H1 (cell line): ENCODE measurements around the gene RCL1. TPM values are rescaled to one million over a fixed set of nuclear protein-coding genes. Genes with fewer than 3 reads are reported as not detected.

ENCODE experiments used
- CTCF ChIA-PET: fragments of 300-600 bp; sonication (Branson Sonifier 250); formaldehyde crosslinking; loops from one replicate; lab custom pipeline; 2021; ENCODE audit not compliant: partially characterized antibody; lab: Charles Lee
- POLR2A ChIA-PET: fragments of 300-600 bp; sonication (Branson Sonifier 250); formaldehyde crosslinking; loops from one replicate; lab custom pipeline; 2021; ENCODE audit warnings: inconsistent platforms; ENCODE audit not compliant: partially characterized antibody; lab: Charles Lee
- DNase-seq, 2 experiments: peaks; one replicate each; pipeline versions ENCODE4 v3.0.0 to v3.0.0-alpha.2; 2010 to 2022; ENCODE audit warnings: low spot score in 2 of 2, low read depth in 1 of 2, mixed read lengths in 1 of 2
- FAIRE-seq: peaks from 2 replicates; lab custom pipeline; 2011; peaks lifted over from hg19 to GRCh38; lab: Jason Lieb, UNC
- H2AFZ ChIP-seq: 2 replicates; pipeline ENCODE4 v1.8.1; 2012; ENCODE audit warnings: low read length, inconsistent platforms
- H2AK5ac ChIP-seq: 2 replicates; pipeline ENCODE4 v1.6.1; 2013; ENCODE audit warnings: low read depth, low read length
- H2BK120ac ChIP-seq: replicated peaks from 2 replicates; pipeline ENCODE3; 2013; ENCODE audit warnings: low read depth, low read length, inconsistent platforms
- H2BK12ac ChIP-seq: 2 replicates; pipeline ENCODE4 v1.6.1; 2013; ENCODE audit warnings: low read depth, low read length
- H2BK15ac ChIP-seq: 2 replicates; pipeline ENCODE4 v1.6.1; 2013; ENCODE audit warnings: low read length
- H2BK20ac ChIP-seq: 2 replicates; pipeline ENCODE4 v1.6.1; 2013; ENCODE audit warnings: low read length
- H2BK5ac ChIP-seq: 2 replicates; pipeline ENCODE4 v1.6.1; 2013; ENCODE audit warnings: low read depth, low read length
- H3K14ac ChIP-seq: 2 replicates; pipeline ENCODE4 v1.6.1; 2013; ENCODE audit warnings: inconsistent platforms; ENCODE audit not compliant: insufficient read length
- H3K18ac ChIP-seq: 2 replicates; pipeline ENCODE4 v1.6.1; 2013; ENCODE audit warnings: low read length; ENCODE audit errors: extremely low read depth
- H3K23ac ChIP-seq: 2 replicates; pipeline ENCODE4 v1.6.1; 2013; ENCODE audit warnings: inconsistent platforms; ENCODE audit not compliant: insufficient read length
- H3K23me2 ChIP-seq: 2 replicates; pipeline ENCODE4 v1.6.1; 2013; ENCODE audit warnings: low read depth, low read length
- H3K27ac ChIP-seq: 2 replicates; pipeline ENCODE4 v1.6.1; 2011; ENCODE audit warnings: low read depth, low read length, inconsistent platforms
- H3K27me3 ChIP-seq, 4 experiments: replicated peaks in 1 of 4; 1 replicate in 1 of 4; 2 replicates in 3 of 4; pipeline versions ENCODE4 v1.6.1 to v1.8.1; 2011 to 2013; ENCODE audit warnings: low read length in 3 of 4, mild to moderate bottlenecking in 3 of 4, inconsistent platforms in 2 of 4, mixed read lengths in 2 of 4, moderate library complexity in 1 of 4; ENCODE audit not compliant: control insufficient read depth in 3 of 4, insufficient read depth in 3 of 4; ENCODE audit errors: extremely low read depth in 1 of 4
- H3K36me3 ChIP-seq, 4 experiments: 2 replicates each; pipeline versions ENCODE4 v1.6.1 to v1.8.1; 2011 to 2013; ENCODE audit warnings: mild to moderate bottlenecking in 4 of 4, low read length in 3 of 4, moderate library complexity in 2 of 4, control low read depth in 1 of 4, inconsistent platforms in 1 of 4; ENCODE audit not compliant: insufficient read depth in 4 of 4, control insufficient read depth in 2 of 4
- H3K4ac ChIP-seq: replicated peaks from 2 replicates; pipeline ENCODE3; 2013; ENCODE audit warnings: low read length, low read depth, mixed read lengths, inconsistent platforms; ENCODE audit not compliant: insufficient read length
- H3K4me1 ChIP-seq, 4 experiments: replicated peaks in 1 of 4; 1 replicate in 1 of 4; 2 replicates in 3 of 4; pipeline versions ENCODE4 v1.6.1 to v1.8.1; 2011 to 2013; ENCODE audit warnings: low read length in 3 of 4, inconsistent platforms in 2 of 4, mixed read lengths in 1 of 4; ENCODE audit not compliant: insufficient read depth in 4 of 4, control insufficient read depth in 3 of 4
- H3K4me2 ChIP-seq, 2 experiments: 2 replicates each; pipeline versions ENCODE4 v1.6.1 to v1.8.1; 2011 to 2013; ENCODE audit warnings: low read depth in 2 of 2, low read length in 2 of 2, control low read depth in 1 of 2, inconsistent platforms in 1 of 2, mild to moderate bottlenecking in 1 of 2; ENCODE audit not compliant: insufficient read depth in 1 of 2
- H3K4me3 ChIP-seq, 4 experiments: fragments of 200-600, 300-600 bp in 1 of 4; sonication (generic), shearing (Covaris generic), sonication (Bioruptor Twin) in 1 of 4; 2 replicates each; pipeline versions ENCODE4 v1.5.1 to v1.8.1; 2011 to 2016; ENCODE audit warnings: low read length in 4 of 4, low read depth in 3 of 4, control low read depth in 2 of 4, inconsistent platforms in 2 of 4, mild to moderate bottlenecking in 2 of 4, mixed read lengths in 1 of 4, moderate library complexity in 1 of 4; ENCODE audit not compliant: insufficient read depth in 2 of 4; ENCODE audit errors: extremely low read depth in 1 of 4
- H3K56ac ChIP-seq: replicated peaks from 2 replicates; pipeline ENCODE3; 2013; ENCODE audit warnings: low read depth, mild to moderate bottlenecking, mixed read lengths, low read length, inconsistent platforms; ENCODE audit not compliant: insufficient read length
- H3K79me1 ChIP-seq: 2 replicates; pipeline ENCODE4 v1.6.1; 2013; ENCODE audit warnings: low read depth, low read length, control low read depth
- H3K79me2 ChIP-seq, 2 experiments: 2 replicates each; pipeline versions ENCODE4 v1.6.1 to v1.8.1; 2012 to 2013; ENCODE audit warnings: low read length in 2 of 2, mild to moderate bottlenecking in 2 of 2, inconsistent platforms in 1 of 2; ENCODE audit not compliant: insufficient read depth in 2 of 2, control insufficient read depth in 1 of 2
- H3K9ac ChIP-seq, 4 experiments: replicated peaks in 1 of 4; 1 replicate in 1 of 4; 2 replicates in 3 of 4; pipeline versions ENCODE4 v1.6.1 to v1.8.1; 2011 to 2013; ENCODE audit warnings: low read depth in 3 of 4, low read length in 3 of 4, control low read depth in 2 of 4, mild to moderate bottlenecking in 2 of 4, moderate library complexity in 2 of 4, inconsistent platforms in 1 of 4; ENCODE audit errors: extremely low read depth in 1 of 4
- H3K9me3 ChIP-seq, 2 experiments: 2 replicates each; pipeline versions ENCODE4 v1.6.1 to v1.8.1; 2012 to 2013; ENCODE audit warnings: mild to moderate bottlenecking in 2 of 2, moderate library complexity in 2 of 2, control low read depth in 1 of 2, inconsistent platforms in 1 of 2, low read depth in 1 of 2, low read length in 1 of 2, mixed read lengths in 1 of 2; ENCODE audit not compliant: insufficient read depth in 2 of 2
- H4K20me1 ChIP-seq, 2 experiments: replicated peaks in 1 of 2; 2 replicates each; pipeline versions ENCODE3 to v1.8.1; 2011 to 2013; ENCODE audit warnings: inconsistent platforms in 2 of 2, low read length in 2 of 2, mild to moderate bottlenecking in 1 of 2; ENCODE audit not compliant: insufficient read depth in 2 of 2, control insufficient read depth in 1 of 2
- H4K5ac ChIP-seq: 2 replicates; pipeline ENCODE4 v1.6.1; 2013; ENCODE audit warnings: low read length, low read depth, mixed read lengths, inconsistent platforms; ENCODE audit not compliant: insufficient read length
- H4K8ac ChIP-seq: 2 replicates; pipeline ENCODE4 v1.8.0; 2013; ENCODE audit warnings: mild to moderate bottlenecking, moderate library complexity, low read length, inconsistent platforms; ENCODE audit not compliant: insufficient read depth; ENCODE audit errors: extremely low read depth
- H4K91ac ChIP-seq: replicated peaks from 2 replicates; pipeline ENCODE3; 2013; ENCODE audit warnings: low read length, mixed read lengths, inconsistent platforms; ENCODE audit not compliant: insufficient read length
- ASH2L ChIP-seq: fragments of 200-600, 300-600 bp; sonication (generic); IDR thresholded peaks from one replicate; pipeline ENCODE4 v1.7.1; 2017; ENCODE audit warnings: low read length
- KDM5A ChIP-seq: fragments of 200-600 bp; IDR thresholded peaks from 2 replicates; pipeline ENCODE4 v1.7.1; 2012; ENCODE audit warnings: mild to moderate bottlenecking, low read length, inconsistent platforms, mixed read lengths
- RBBP5 ChIP-seq: IDR thresholded peaks from 2 replicates; pipeline ENCODE4 v1.7.1; 2012; ENCODE audit warnings: low read depth, mild to moderate bottlenecking, inconsistent platforms, low read length, moderate library complexity, borderline replicate concordance
- SUZ12 ChIP-seq: fragments of 200-600 bp; sonication (generic); IDR thresholded peaks from 2 replicates; pipeline ENCODE4 v1.6.1; 2012; ENCODE audit warnings: mild to moderate bottlenecking, inconsistent platforms, low read length, moderate library complexity, mixed read lengths
- TAF1 ChIP-seq: IDR thresholded peaks from 2 replicates; pipeline ENCODE4 v1.6.1; 2011; ENCODE audit warnings: mild to moderate bottlenecking, low read depth, low read length
- USF2 ChIP-seq: IDR thresholded peaks from 2 replicates; pipeline ENCODE4 v1.6.1; 2011; ENCODE audit warnings: low read length, improper control_type of control experiment
- WGBS, 2 experiments: shearing (Covaris generic) in 1 of 2; methylation state at CpG; one replicate each; pipeline versions ENCODE4 v1.1.6 to v1.1.7; 2013 to 2015; ENCODE audit warnings: low lambda C conversion rate in 2 of 2, mixed read lengths in 2 of 2, inconsistent platforms in 1 of 2, low coverage in 1 of 2, missing lambda C conversion rate in 1 of 2; ENCODE audit not compliant: insufficient replicate concordance in 2 of 2, insufficient coverage in 1 of 2, insufficient read length in 1 of 2; ENCODE audit errors: extremely low coverage in 1 of 2, missing lambda C conversion rate in 1 of 2; 5-methylcytosine and 5-hydroxymethylcytosine counted together
- polyA plus RNA-seq, 7 experiments: library from polyadenylated mRNA; depleted of rRNA in 3 of 7; stranded (reverse) in 5 of 7; unstranded in 2 of 7; fragments of >200 nt in 5 of 7; fragments of 200-250 nt in 2 of 7; gene quantifications; 1 replicate in 5 of 7; 2 replicates in 1 of 7; 4 replicates in 1 of 7; pipeline versions ENCODE4 v1.2.1 to v1.2.3, GENCODE V29; 2011 to 2013; ENCODE audit warnings: missing spikeins in 2 of 7, mixed read lengths in 2 of 7
- total RNA-seq: library from RNA; stranded (reverse); fragmentation: NEBNext Ultra II Directional; extraction: Animal tissue kit (Norgen Biotek cat#: 25700); gene quantifications from 2 replicates; pipeline ENCODE4 v1.2.1, GENCODE V29; 2021

Gene RCL1
- total and polyA plus RNA-seq, 2 of the 8 experiments (the other 6 are each of a cell fraction or from before 2014, with no cell fraction given) = 21.0 to 29.5 TPM

GRCh38 chr9:4838189-4838546 is 45.4 kb downstream of the RCL1 start:
- H3K4me2 ChIP-seq = no peak overlapping the region
- no peak overlapping the region for H3K4ac ChIP-seq
- H3K79me1 ChIP-seq = peaks cover 7% of the 10 kb centered on the region
- no peak overlapping the region for H4K5ac ChIP-seq
- CTCF ChIA-PET = interaction anchor here (0.6 to 1.0 kb wide), 7 partner anchors 8 to 93 kb away, joined by 3 to 5 read pairs (median 3); no protein-coding TSS in a partner anchor
- peaks cover 6 to 17% (median 11%) of the 10 kb centered on the region in 4 experiments; a peak in 7 of 8 replicates for H3K36me3 ChIP-seq
- no peak overlapping the region for H2BK12ac ChIP-seq
- no peak overlapping the region for H3K14ac ChIP-seq
- no peak overlapping the region for H2AFZ ChIP-seq
- no peak overlapping the region for H3K18ac ChIP-seq
- POLR2A ChIA-PET = interaction anchor here (0.9 kb wide), 1 partner anchor 10 kb away, joined by 4 read pairs; no protein-coding TSS in a partner anchor
- H4K8ac ChIP-seq = no peak overlapping the region
- no peak overlapping the region for H2AK5ac ChIP-seq
- H2BK120ac ChIP-seq = no peak overlapping the region
- H2BK5ac ChIP-seq = no peak overlapping the region
- H3K4me1 ChIP-seq = no peaks in the 10 kb centered on the region
- no peak overlapping the region for H3K4me3 ChIP-seq
- H3K27me3 ChIP-seq = no peaks in the 10 kb centered on the region
- no peak overlapping the region for H2BK20ac ChIP-seq
- no peak for TF ChIP-seq KDM5A
- TF ChIP-seq SUZ12 = no peak
- TF ChIP-seq RBBP5 = no peak
- TF ChIP-seq ASH2L = no peak
- TF ChIP-seq TAF1 = no peak
- TF ChIP-seq USF2 = no peak
- no peak overlapping the region for H3K23ac ChIP-seq
- no peaks in the 10 kb centered on the region for H3K9me3 ChIP-seq
- no peak overlapping the region for H3K27ac ChIP-seq
- peaks cover 2 to 9% of the 10 kb centered on the region in 2 experiments for H4K20me1 ChIP-seq
- no peak overlapping the region for H4K91ac ChIP-seq
- H3K56ac ChIP-seq = no peak overlapping the region
- H2BK15ac ChIP-seq = no peak overlapping the region
- WGBS, 2 experiments = 63% methylated on average over 3 of the region's 3 CpGs; no CpG with 5 or more reads in 1 of the 2 experiments
- no peak overlapping the region for H3K9ac ChIP-seq
- no peak for FAIRE-seq
- peaks cover 0 to 5% of the 10 kb centered on the region in 2 experiments; a peak in 1 of 4 replicates for H3K79me2 ChIP-seq
- DNase-seq = no peak
- no peaks in the 10 kb centered on the region for H3K23me2 ChIP-seq
